Esophagus muscularis mucosa (tissue), 4 donors: Measurements from ENCODE around the gene SPTB. TPM values are rescaled to one million over a fixed set of nuclear protein-coding genes. Genes with fewer than 3 reads are reported as not detected.

ENCODE experiments used
- DNase-seq: peaks from one replicate; pipeline ENCODE4 v3.0.0-alpha.2; 2017; ENCODE audit errors: extremely low spot score
- H3K27ac ChIP-seq, 4 donors: fragments of 200-600 bp; sonication (generic); replicated peaks in 1 of 4; 1 replicate in 3 of 4; 2 replicates in 1 of 4; pipeline ENCODE4 v1.5.1; 2016 to 2019; ENCODE audit warnings: mild to moderate bottlenecking in 1 of 4
- H3K27me3 ChIP-seq, 4 donors: fragments of 200-600 bp; sonication (generic); one replicate each; pipeline versions ENCODE4 v1.5.1 to v1.6.0; 2016 to 2019
- H3K36me3 ChIP-seq, 4 donors: fragments of 200-600 bp; sonication (generic); one replicate each; pipeline ENCODE4 v1.5.1; 2016 to 2019
- H3K4me1 ChIP-seq, 4 donors: fragments of 200-600 bp; sonication (generic); one replicate each; pipeline ENCODE4 v1.5.1; 2016 to 2019
- H3K4me3 ChIP-seq, 4 donors: fragments of 200-600 bp; sonication (generic); 1 replicate in 2 of 4; 2 replicates in 2 of 4; pipeline ENCODE4 v1.5.1; 2016 to 2019; ENCODE audit warnings: mild to moderate bottlenecking in 4 of 4, moderate library complexity in 1 of 4
- H3K9me3 ChIP-seq, 4 donors: fragments of 200-600 bp; sonication (generic); 1 replicate in 3 of 4; 2 replicates in 1 of 4; pipeline ENCODE4 v1.5.1; 2016 to 2019
- CTCF ChIP-seq, 3 experiments: fragments of 200-600 bp in 2 of 3; fragments of 450-650 bp in 1 of 3; sonication (generic) in 2 of 3; IDR thresholded peaks; one replicate each; pipeline ENCODE4 v1.5.1; 2017 to 2019; ENCODE audit warnings: antibody characterized with exemption in 3 of 3, mild to moderate bottlenecking in 2 of 3, moderate library complexity in 1 of 3
- EP300 ChIP-seq: sonication (generic); formaldehyde crosslinking; IDR thresholded peaks from one replicate; pipeline ENCODE4 v1.6.1; 2017; ENCODE audit warnings: antibody characterized with exemption
- POLR2A ChIP-seq: fragments of 450-650 bp; IDR thresholded peaks from one replicate; pipeline ENCODE4 v1.6.1; 2017; ENCODE audit warnings: antibody characterized with exemption, moderate library complexity, mild to moderate bottlenecking, low read depth
- POLR2AphosphoS5 ChIP-seq, 2 donors: sonication (generic); formaldehyde crosslinking; IDR thresholded peaks; one replicate each; pipeline ENCODE4 v1.6.1; 2017; ENCODE audit warnings: antibody characterized with exemption in 2 of 2
- WGBS: methylation state at CpG from one replicate; pipeline ENCODE4 v1.1.5; 2018; 5-methylcytosine and 5-hydroxymethylcytosine counted together
- intact Hi-C: fragments of 100-400 bp; cut with DNase I; formaldehyde crosslinking; loops from one replicate; pipeline ENCODE4 v1.15.1; 2023
- total RNA-seq, 4 donors: library from RNA; depleted of rRNA; stranded (reverse); fragments of >200 nt; gene quantifications; one replicate each; pipeline versions ENCODE4 v1.1.0 to v1.2.1, GENCODE V29; 2016

Gene SPTB
- total RNA-seq, 4 donors from 2014 or later, result 0.83 to 2.5 (median 1.8) TPM

GRCh38 chr14:64738281-64738804 is 141.4 kb downstream of the SPTB start:
- Histone ChIP-seq H3K9me3 (no peaks in the 10 kb centered on the region), H3K4me1 (peaks cover 0 to 9% (median 8%) of the 10 kb centered on the region in 4 donors), H3K27ac (no peak overlapping the region), H3K36me3 (peaks cover 43 to 88% (median 76%) of the 10 kb centered on the region in 4 donors), H3K27me3 (no peaks in the 10 kb centered on the region), H3K4me3 (no peak overlapping the region)
- WGBS, result 82% methylated on average over 8 of the region's 9 CpGs
- intact Hi-C loops, result no loop called here
- no peak for DNase-seq
- TF ChIP-seq EP300 (no peak), POLR2AphosphoS5 (IDR thresholded peaks at IDR 0.05) (no peak), CTCF (IDR thresholded peaks at IDR 0.05) (no peak), POLR2A (no peak)

- Histone ChIP-seq H3K27me3 (no peaks in the 10 kb centered on the region), H3K27ac (no peak overlapping the region), H3K36me3 (peaks cover 41 to 88% (median 76%) of the 10 kb centered on the region in 4 donors), H3K4me3 (no peak overlapping the region), H3K4me1 (peaks cover 0 to 9% (median 8%) of the 10 kb centered on the region in 4 donors), H3K9me3 (no peaks in the 10 kb centered on the region)
- TF ChIP-seq EP300 (no peak), POLR2A (no peak), CTCF (IDR thresholded peaks at IDR 0.05) (no peak), POLR2AphosphoS5 (IDR thresholded peaks at IDR 0.05) (no peak)
- intact Hi-C loops, result no loop called here
- 86% methylated on average over 17 of the region's 17 CpGs for WGBS
- no peak for DNase-seq
Measured at GRCh38 chr14:64737391-64738280, 142.1 kb downstream of the SPTB start.

- Histone ChIP-seq H3K36me3 (peaks cover 40 to 88% (median 76%) of the 10 kb centered on the region in 4 donors), H3K4me1 (peaks cover 0 to 9% (median 8%) of the 10 kb centered on the region in 4 donors), H3K4me3 (no peak overlapping the region), H3K27me3 (no peaks in the 10 kb centered on the region), H3K27ac (no peak overlapping the region), H3K9me3 (no peaks in the 10 kb centered on the region)
- TF ChIP-seq POLR2AphosphoS5 (IDR thresholded peaks at IDR 0.05) (no peak), POLR2A (no peak), EP300 (no peak), CTCF (IDR thresholded peaks at IDR 0.05) (no peak)
- 88% methylated on average over 25 of the region's 28 CpGs for WGBS
- DNase-seq, result no peak
- intact Hi-C loops, result no loop called here
Measured at GRCh38 chr14:64736271-64737169, 143.2 kb downstream of the SPTB start.

GRCh38 chr14:64734990-64735389 is 144.7 kb downstream of the SPTB start:
- peaks cover 30 to 88% (median 77%) of the 10 kb centered on the region in 4 donors for H3K36me3 ChIP-seq
- H3K4me3 ChIP-seq, result no peak overlapping the region
- H3K27ac ChIP-seq, result no peak overlapping the region
- H3K9me3 ChIP-seq, result no peaks in the 10 kb centered on the region
- no peak for DNase-seq
- intact Hi-C loops, result no loop called here
- TF ChIP-seq POLR2A, result no peak
- TF ChIP-seq EP300, result no peak
- no peak for TF ChIP-seq CTCF (IDR thresholded peaks at IDR 0.05)
- no peak for TF ChIP-seq POLR2AphosphoS5 (IDR thresholded peaks at IDR 0.05)
- no peaks in the 10 kb centered on the region for H3K27me3 ChIP-seq
- 59% methylated on average over 6 of the region's 6 CpGs for WGBS
- H3K4me1 ChIP-seq, result peaks cover 0 to 10% (median 8%) of the 10 kb centered on the region in 4 donors
